Astrocyte (in vitro differentiated cells and primary cell): ENCODE results near the gene POLG2. TPM values are rescaled to one million over a fixed set of nuclear protein-coding genes. Genes with fewer than 3 reads are reported as not detected.

Experiments
- DNase-seq: peaks from one replicate; pipeline ENCODE4 v3.0.0-alpha.2; 2010; ENCODE audit warnings: low read depth
- FAIRE-seq: peaks from 2 replicates; lab custom pipeline; 2011; peaks lifted over from hg19 to GRCh38; lab: Jason Lieb, UNC
- H2AFZ ChIP-seq: 2 replicates; pipeline ENCODE4 v1.6.0; 2012; ENCODE audit warnings: low read depth, low read length, inconsistent platforms
- H3K27ac ChIP-seq: 2 replicates; pipeline ENCODE4 v1.5.1; 2011; ENCODE audit warnings: low read depth, low read length, inconsistent platforms
- H3K27me3 ChIP-seq: 2 replicates; pipeline ENCODE4 v1.6.0; 2011; ENCODE audit warnings: low read length, inconsistent platforms; ENCODE audit not compliant: insufficient read depth
- H3K36me3 ChIP-seq: 2 replicates; pipeline ENCODE4 v1.5.1; 2011; ENCODE audit warnings: low read length, inconsistent platforms; ENCODE audit not compliant: insufficient read depth
- H3K4me1 ChIP-seq: 2 replicates; pipeline ENCODE4 v1.5.1; 2011; ENCODE audit warnings: low read length, inconsistent platforms; ENCODE audit not compliant: insufficient read depth
- H3K4me2 ChIP-seq: 2 replicates; pipeline ENCODE4 v1.6.0; 2012; ENCODE audit warnings: low read length, inconsistent platforms
- H3K4me3 ChIP-seq: 2 replicates; pipeline ENCODE4 v1.5.1; 2011; ENCODE audit warnings: low read depth, mild to moderate bottlenecking, low read length, inconsistent platforms; ENCODE audit not compliant: insufficient read depth
- H3K79me2 ChIP-seq: 2 replicates; pipeline ENCODE4 v1.6.0; 2012; ENCODE audit warnings: mild to moderate bottlenecking, low read length, inconsistent platforms; ENCODE audit not compliant: insufficient read depth
- H3K9ac ChIP-seq: 2 replicates; pipeline ENCODE4 v1.6.0; 2012; ENCODE audit warnings: mild to moderate bottlenecking, low read length, inconsistent platforms
- H3K9me3 ChIP-seq: 2 replicates; pipeline ENCODE4 v1.5.1; 2012; ENCODE audit warnings: low read depth, mild to moderate bottlenecking, low read length, inconsistent platforms; ENCODE audit not compliant: insufficient read depth
- H4K20me1 ChIP-seq: 2 replicates; pipeline ENCODE4 v1.6.0; 2012; ENCODE audit warnings: low read length, inconsistent platforms; ENCODE audit not compliant: insufficient read depth
- H3K27ac Mint-ChIP-seq: one replicate; pipeline ENCODE4 v1.8.0; 2021; ENCODE audit warnings: mild to moderate bottlenecking, mixed read lengths; ENCODE audit not compliant: unreplicated experiment
- H3K27me3 Mint-ChIP-seq: one replicate; pipeline ENCODE4 v1.8.0; 2021; ENCODE audit warnings: low read depth, mixed read lengths; ENCODE audit not compliant: unreplicated experiment
- H3K36me3 Mint-ChIP-seq: one replicate; pipeline ENCODE4 v1.8.0; 2021; ENCODE audit warnings: low read depth, mixed read lengths; ENCODE audit not compliant: unreplicated experiment
- H3K4me1 Mint-ChIP-seq: one replicate; pipeline ENCODE4 v1.8.0; 2021; ENCODE audit warnings: low read depth, mixed read lengths; ENCODE audit not compliant: unreplicated experiment
- H3K4me3 Mint-ChIP-seq: one replicate; pipeline ENCODE4 v1.8.0; 2021; ENCODE audit warnings: mild to moderate bottlenecking, moderate library complexity, mixed read lengths; ENCODE audit not compliant: unreplicated experiment
- H3K9me3 Mint-ChIP-seq: one replicate; pipeline ENCODE4 v1.8.0; 2021; ENCODE audit warnings: mild to moderate bottlenecking, mixed read lengths; ENCODE audit not compliant: unreplicated experiment
- EZH2 ChIP-seq: IDR thresholded peaks from 2 replicates; pipeline ENCODE4 v1.6.1; 2012; ENCODE audit warnings: mild to moderate bottlenecking, low read length, inconsistent platforms; ENCODE audit not compliant: insufficient read depth
- microRNA-seq: library from miRNA; unstranded; fragments of <30 nt; microRNA quantifications from one replicate; pipeline ENCODE4 v1.2.0, GENCODE V29; 2020
- total RNA-seq: library from RNA; stranded (reverse); gene quantifications from 2 replicates; pipeline ENCODE4 v1.2.1, GENCODE V29; 2021
- TF ChIP-seq, protein P1 (sequence below): IDR thresholded peaks from 2 replicates; pipeline ENCODE4 v1.5.1; 2011; ENCODE audit warnings: low read depth, mild to moderate bottlenecking, inconsistent platforms, low read length, moderate library complexity; ENCODE audit not compliant: insufficient read depth

POLG2 gene
- total RNA-seq, 1 donor from 2014 or later: 16.2 TPM

DNA sequence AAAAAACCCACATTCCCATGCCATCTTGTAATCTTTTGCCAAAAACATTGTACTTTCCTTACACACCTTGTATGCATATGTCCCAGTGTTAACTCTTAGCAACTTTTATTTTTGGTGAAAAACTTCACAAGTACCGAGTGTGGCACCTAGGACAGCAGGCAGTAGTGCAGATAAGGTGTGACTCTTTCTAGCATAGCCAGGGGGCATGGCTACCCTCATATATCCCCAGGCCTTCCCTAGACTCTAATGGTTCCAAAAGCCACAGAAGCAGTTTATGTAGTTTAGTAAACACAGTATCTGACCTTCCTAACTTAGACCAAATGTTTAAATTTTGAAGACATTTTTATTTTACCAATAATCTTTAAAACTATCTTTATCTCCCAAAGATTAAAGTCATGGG lies 68.4 kb downstream of the POLG2 start:
- Histone ChIP-seq H3K9me3 (no peaks in the 10 kb centered on the region), H3K27me3 (peaks cover 20% of the 10 kb centered on the region), H2AFZ (no peak overlapping the region), H4K20me1 (no peaks in the 10 kb centered on the region), H3K27ac (no peak overlapping the region), H3K9ac (no peak overlapping the region), H3K79me2 (no peaks in the 10 kb centered on the region), H3K4me3 (no peak overlapping the region), H3K36me3 (no peaks in the 10 kb centered on the region), H3K4me2 (no peak overlapping the region), H3K4me1 (no peaks in the 10 kb centered on the region)
- DNase-seq (no peak), FAIRE-seq (no peak)
- Mint-ChIP-seq H3K4me3 (no peak overlapping the region), H3K27me3 (peaks cover 12% of the 10 kb centered on the region), H3K27ac (no peak overlapping the region), H3K4me1 (no peaks in the 10 kb centered on the region), H3K36me3 (no peaks in the 10 kb centered on the region), H3K9me3 (no peaks in the 10 kb centered on the region)
- TF ChIP-seq, protein P1, sequence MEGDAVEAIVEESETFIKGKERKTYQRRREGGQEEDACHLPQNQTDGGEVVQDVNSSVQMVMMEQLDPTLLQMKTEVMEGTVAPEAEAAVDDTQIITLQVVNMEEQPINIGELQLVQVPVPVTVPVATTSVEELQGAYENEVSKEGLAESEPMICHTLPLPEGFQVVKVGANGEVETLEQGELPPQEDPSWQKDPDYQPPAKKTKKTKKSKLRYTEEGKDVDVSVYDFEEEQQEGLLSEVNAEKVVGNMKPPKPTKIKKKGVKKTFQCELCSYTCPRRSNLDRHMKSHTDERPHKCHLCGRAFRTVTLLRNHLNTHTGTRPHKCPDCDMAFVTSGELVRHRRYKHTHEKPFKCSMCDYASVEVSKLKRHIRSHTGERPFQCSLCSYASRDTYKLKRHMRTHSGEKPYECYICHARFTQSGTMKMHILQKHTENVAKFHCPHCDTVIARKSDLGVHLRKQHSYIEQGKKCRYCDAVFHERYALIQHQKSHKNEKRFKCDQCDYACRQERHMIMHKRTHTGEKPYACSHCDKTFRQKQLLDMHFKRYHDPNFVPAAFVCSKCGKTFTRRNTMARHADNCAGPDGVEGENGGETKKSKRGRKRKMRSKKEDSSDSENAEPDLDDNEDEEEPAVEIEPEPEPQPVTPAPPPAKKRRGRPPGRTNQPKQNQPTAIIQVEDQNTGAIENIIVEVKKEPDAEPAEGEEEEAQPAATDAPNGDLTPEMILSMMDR: no peak
- no peak for TF ChIP-seq EZH2

Small RNAs within 50 kb of the gene (microRNA-seq; reads per million reads assigned to microRNA genes)
- 24.1 reads per million, percentile 48 among the genes with 10 or more reads in this experiment for gene MIR3064
- not detected for gene MIR5047

Other genes starting within 250 kb of the POLG2 start
- gene TEX2, start 233.8 kb downstream of the POLG2 start, total RNA-seq: 56.1 and 58.2 TPM in 2 replicates
- 0.02 and 0.05 TPM in 2 replicates for gene PECAM1, start 106.2 kb downstream of the POLG2 start, total RNA-seq
- gene MILR1, start 47.9 kb downstream of the POLG2 start, total RNA-seq: 0.91 and 1.9 TPM in 2 replicates
- gene DDX5, start 9.2 kb upstream of the POLG2 start, total RNA-seq: 549 and 555 TPM in 2 replicates
- 29.7 and 35.2 TPM in 2 replicates for gene CEP95, start 9.9 kb upstream of the POLG2 start, total RNA-seq
- gene SMURF2, start 165.3 kb upstream of the POLG2 start, total RNA-seq: 104 and 126 TPM in 2 replicates